Endothelial cell of umbilical vein (primary cell): ENCODE results near the gene TNPO1. TPM values are rescaled to one million over a fixed set of nuclear protein-coding genes. Genes with fewer than 3 reads are reported as not detected.

Experiments
- BruUV-seq: library from RNA; stranded (reverse); fragments of 400-500 nt; replicated peaks from 2 replicates; lab custom pipeline; 2021; lab: Mats Ljungman, UMichigan
- CTCF ChIA-PET: fragments of 300-600, 350-600 bp; sonication (Branson Sonifier 250); formaldehyde crosslinking; loops from one replicate; lab custom pipeline; 2021; ENCODE audit warnings: antibody characterized with exemption, inconsistent platforms; lab: Charles Lee
- POLR2A ChIA-PET: fragments of 300-600, 350-600 bp; sonication (Branson Sonifier 250); formaldehyde crosslinking; loops from one replicate; lab custom pipeline; 2021; ENCODE audit warnings: antibody characterized with exemption, inconsistent platforms; lab: Charles Lee
- DNase-seq: peaks from one replicate; pipeline ENCODE4 v3.0.0-alpha.2; 2011; ENCODE audit warnings: low read depth, low spot score
- FAIRE-seq: peaks from 2 replicates; lab custom pipeline; 2011; peaks lifted over from hg19 to GRCh38; lab: Jason Lieb, UNC
- H2AFZ ChIP-seq: 2 replicates; pipeline ENCODE4 v1.6.0; 2012; ENCODE audit warnings: low read depth, low read length, control low read depth, inconsistent platforms
- H3K27ac ChIP-seq: 2 replicates; pipeline ENCODE4 v1.5.1; 2011; ENCODE audit warnings: low read depth, mild to moderate bottlenecking, control low read depth, low read length, moderate library complexity; ENCODE audit not compliant: insufficient read depth
- H3K27me3 ChIP-seq, 2 experiments: 2 replicates each; pipeline versions ENCODE4 v1.6.0 to v1.6.1; 2011; ENCODE audit warnings: low read length in 2 of 2, mixed read lengths in 1 of 2; ENCODE audit not compliant: control insufficient read depth in 2 of 2, insufficient read depth in 2 of 2
- H3K36me3 ChIP-seq, 2 experiments: 2 replicates in 1 of 2; 3 replicates in 1 of 2; pipeline ENCODE4 v1.5.1; 2011; ENCODE audit warnings: low read length in 2 of 2, mild to moderate bottlenecking in 1 of 2, moderate library complexity in 1 of 2; ENCODE audit not compliant: control insufficient read depth in 2 of 2, insufficient read depth in 2 of 2; ENCODE audit errors: extremely low read depth in 1 of 2
- H3K4me1 ChIP-seq: 3 replicates; pipeline ENCODE4 v1.5.1; 2011; ENCODE audit warnings: mild to moderate bottlenecking, low read length; ENCODE audit not compliant: control insufficient read depth, insufficient read depth; ENCODE audit errors: extremely low read depth
- H3K4me2 ChIP-seq: 2 replicates; pipeline ENCODE4 v1.6.1; 2011; ENCODE audit warnings: low read length, control low read depth, mixed read lengths; ENCODE audit not compliant: insufficient read depth
- H3K4me3 ChIP-seq, 3 experiments: fragments of 200-600 bp in 1 of 3; sonication (generic), shearing (Covaris generic) in 1 of 3; replicated peaks in 1 of 3; 2 replicates each; pipeline ENCODE4 v1.5.1; 2011 to 2016; ENCODE audit warnings: control low read depth in 3 of 3, low read length in 3 of 3, mild to moderate bottlenecking in 2 of 3, inconsistent platforms in 1 of 3, low read depth in 1 of 3, moderate library complexity in 1 of 3; ENCODE audit not compliant: insufficient read depth in 1 of 3
- H3K79me2 ChIP-seq: 2 replicates; pipeline ENCODE4 v1.6.0; 2012; ENCODE audit warnings: low read length, inconsistent platforms; ENCODE audit not compliant: control insufficient read depth, insufficient read depth
- H3K9ac ChIP-seq: replicated peaks from 2 replicates; pipeline ENCODE3; 2011; ENCODE audit warnings: low read length, control low read depth; ENCODE audit not compliant: insufficient read depth; ENCODE audit errors: extremely low read depth
- H3K9me1 ChIP-seq: replicated peaks from 3 replicates; pipeline ENCODE4 v1.6.0; 2011; ENCODE audit warnings: mild to moderate bottlenecking, low read length; ENCODE audit not compliant: control insufficient read depth, insufficient read depth; ENCODE audit errors: extremely low read depth
- H3K9me3 ChIP-seq: replicated peaks from 2 replicates; pipeline ENCODE4 v1.5.1; 2012; ENCODE audit warnings: low read length, inconsistent platforms; ENCODE audit not compliant: control insufficient read depth, insufficient read depth
- H4K20me1 ChIP-seq: replicated peaks from 2 replicates; pipeline ENCODE3; 2011; ENCODE audit warnings: mild to moderate bottlenecking, low read length; ENCODE audit not compliant: control insufficient read depth, insufficient read depth; ENCODE audit errors: extremely low read depth
- EZH2 ChIP-seq: IDR thresholded peaks from 2 replicates; pipeline ENCODE4 v1.6.1; 2012; ENCODE audit warnings: borderline replicate concordance, low read depth, mild to moderate bottlenecking, moderate library complexity, low read length, inconsistent platforms; ENCODE audit not compliant: severe bottlenecking
- GATA2 ChIP-seq: IDR thresholded peaks from 2 replicates; pipeline ENCODE4 v1.7.0; 2011; ENCODE audit warnings: low read depth, mild to moderate bottlenecking, moderate library complexity, mixed read lengths, low read length; ENCODE audit not compliant: insufficient read length, insufficient read depth
- JUN ChIP-seq: IDR thresholded peaks from 2 replicates; pipeline ENCODE4 v1.6.1; 2011; ENCODE audit warnings: borderline replicate concordance, low read depth; ENCODE audit not compliant: insufficient read length, insufficient read depth
- MYC ChIP-seq: IDR thresholded peaks from one replicate; pipeline ENCODE4 v1.6.1; 2011; ENCODE audit warnings: mild to moderate bottlenecking, low read depth, low read length
- POLR2A ChIP-seq: IDR thresholded peaks from 2 replicates; pipeline ENCODE4 v1.6.1; 2012; ENCODE audit warnings: low read depth, mild to moderate bottlenecking, control low read depth, low read length
- POLR2AphosphoS5 ChIP-seq: IDR thresholded peaks from 2 replicates; pipeline ENCODE4 v1.6.1; 2012; ENCODE audit warnings: low read depth, mild to moderate bottlenecking, control low read depth, low read length, moderate library complexity; ENCODE audit not compliant: insufficient read depth
- dilution Hi-C: fragments of 300-500 bp; cut with MboI; formaldehyde crosslinking; loops from one replicate; pipeline ENCODE4 v1.15.0; 2019; ENCODE audit warnings: low sequenced_read_pairs; ENCODE audit not compliant: extremely low pct_ligation_motif_present
- intact Hi-C: fragments of 100-400 bp; cut with micrococcal nuclease; formaldehyde crosslinking; loops from one replicate; pipeline ENCODE4 v1.10.0; 2022
- polyA plus RNA-seq, 4 experiments: library from polyadenylated mRNA; depleted of rRNA in 3 of 4; stranded (reverse) in 3 of 4; unstranded in 1 of 4; fragments of >200 nt; gene quantifications; 2 replicates each; pipeline versions ENCODE4 v1.2.1 to v1.2.3, GENCODE V29; 2011 to 2012; ENCODE audit warnings: missing spikeins in 1 of 4
- total RNA-seq: library from RNA; stranded (reverse); gene quantifications from 2 replicates; pipeline ENCODE4 v1.2.3, GENCODE V29; 2021
- TF ChIP-seq, protein P1 (sequence below), 2 donors: IDR thresholded peaks; 1 replicate in 1 of 2; 2 replicates in 1 of 2; pipeline ENCODE4 v1.5.1; 2011; ENCODE audit warnings: low read length in 2 of 2, mild to moderate bottlenecking in 2 of 2, moderate library complexity in 2 of 2, control low read depth in 1 of 2, inconsistent platforms in 1 of 2, low read depth in 1 of 2; ENCODE audit not compliant: insufficient read depth in 1 of 2; ENCODE audit errors: extremely low read depth in 1 of 2

Gene TNPO1
- total and polyA plus RNA-seq, 2 donors (not counting 3 experiments of a cell fraction or from before 2014, with no cell fraction given), result 65.6 to 298 TPM

DNA sequence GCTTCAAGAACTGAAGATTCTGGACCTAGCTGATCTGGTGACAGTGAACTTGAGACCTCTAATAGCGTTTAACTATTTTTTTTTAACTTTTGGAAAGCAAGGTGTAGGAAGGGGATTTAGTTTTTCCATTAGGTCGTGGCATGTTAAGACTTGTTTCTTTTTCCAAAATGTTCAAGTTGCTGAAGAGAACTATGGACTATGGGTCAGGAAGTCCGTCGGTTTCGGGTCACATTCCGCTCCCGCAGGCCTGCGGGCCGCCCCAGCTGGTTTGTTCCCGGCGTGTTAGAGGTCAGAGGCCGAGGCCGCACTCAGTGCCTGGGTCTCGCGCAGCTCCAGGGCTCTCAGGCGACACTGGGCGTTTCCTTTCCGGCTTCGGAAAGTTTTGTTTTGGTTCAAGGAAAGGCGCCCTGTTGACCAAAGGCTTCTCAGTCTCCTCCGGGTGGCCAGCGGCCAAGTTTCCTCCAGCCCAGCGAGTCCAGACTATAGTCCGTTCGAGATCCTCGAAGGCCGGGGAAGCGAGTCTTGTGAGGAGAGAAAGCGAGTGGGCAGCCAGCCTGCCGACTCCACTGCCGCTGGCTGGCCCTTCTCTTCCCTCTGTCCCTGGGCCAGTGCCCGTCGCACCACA, 138.8 kb downstream of the TNPO1 start:
- H3K9me3 ChIP-seq, result no peaks in the 10 kb centered on the region
- DNase-seq (no peak), FAIRE-seq (no peak)
- H3K36me3 ChIP-seq, result no peaks in the 10 kb centered on the region
- peak overlapping the region; percentile 93 for H3K27ac ChIP-seq
- H3K4me1 ChIP-seq, result peaks cover 50% of the 10 kb centered on the region
- dilution Hi-C loops, result no loop called here
- no peaks in the 10 kb centered on the region for H3K27me3 ChIP-seq
- peak overlapping the region; percentile 80 for H3K4me2 ChIP-seq
- TSS peak; percentile 88 for BruUV-seq
- peaks cover 5% of the 10 kb centered on the region for H4K20me1 ChIP-seq
- peak overlapping the region; percentile 36 to 69 (median 61) for H3K4me3 ChIP-seq
- no peak for TF ChIP-seq POLR2A
- TF ChIP-seq EZH2, result no peak
- TF ChIP-seq, protein P1, sequence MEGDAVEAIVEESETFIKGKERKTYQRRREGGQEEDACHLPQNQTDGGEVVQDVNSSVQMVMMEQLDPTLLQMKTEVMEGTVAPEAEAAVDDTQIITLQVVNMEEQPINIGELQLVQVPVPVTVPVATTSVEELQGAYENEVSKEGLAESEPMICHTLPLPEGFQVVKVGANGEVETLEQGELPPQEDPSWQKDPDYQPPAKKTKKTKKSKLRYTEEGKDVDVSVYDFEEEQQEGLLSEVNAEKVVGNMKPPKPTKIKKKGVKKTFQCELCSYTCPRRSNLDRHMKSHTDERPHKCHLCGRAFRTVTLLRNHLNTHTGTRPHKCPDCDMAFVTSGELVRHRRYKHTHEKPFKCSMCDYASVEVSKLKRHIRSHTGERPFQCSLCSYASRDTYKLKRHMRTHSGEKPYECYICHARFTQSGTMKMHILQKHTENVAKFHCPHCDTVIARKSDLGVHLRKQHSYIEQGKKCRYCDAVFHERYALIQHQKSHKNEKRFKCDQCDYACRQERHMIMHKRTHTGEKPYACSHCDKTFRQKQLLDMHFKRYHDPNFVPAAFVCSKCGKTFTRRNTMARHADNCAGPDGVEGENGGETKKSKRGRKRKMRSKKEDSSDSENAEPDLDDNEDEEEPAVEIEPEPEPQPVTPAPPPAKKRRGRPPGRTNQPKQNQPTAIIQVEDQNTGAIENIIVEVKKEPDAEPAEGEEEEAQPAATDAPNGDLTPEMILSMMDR (IDR thresholded peaks at IDR 0.05; ENCODE audit: extremely low read depth in 1 of 2, insufficient read depth in 1 of 2, low read depth in 1 of 2, low read length in 2 of 2), result no peak
- no peak for TF ChIP-seq POLR2AphosphoS5
- TF ChIP-seq JUN, result no peak
- no peak for TF ChIP-seq GATA2
- TF ChIP-seq MYC, result no peak
- no peaks in the 10 kb centered on the region for H3K9me1 ChIP-seq
- POLR2A ChIA-PET, result no interaction called here
- intact Hi-C loops, result loop anchor here (1.0 to 5.0 kb wide), 5 partner anchors 34 to 497 kb away; partner anchors contain the start of gene TMEM171
- peak overlapping the region; percentile 81 for H3K9ac ChIP-seq
- H3K79me2 ChIP-seq, result peaks cover 35% of the 10 kb centered on the region
- peak overlapping the region; percentile 76 for H2AFZ ChIP-seq
- CTCF ChIA-PET, result interaction anchor here (1.1 to 2.9 kb wide), 6 partner anchors 11 to 496 kb away, joined by 3 to 11 read pairs (median 6); no protein-coding TSS in a partner anchor
